GM19193 (cell line): ENCODE results near the gene STAT5B.
A peak's percentile ranks its signal among the peaks of the same experiment; 100 is the strongest.

ENCODE experiments used
- POLR2A ChIP-seq: IDR thresholded peaks from 4 replicates; pipeline ENCODE4 v1.6.1; 2011; ENCODE audit not compliant: insufficient read depth, insufficient read length; ENCODE audit errors: extremely low read depth

Gene STAT5B

DNA sequence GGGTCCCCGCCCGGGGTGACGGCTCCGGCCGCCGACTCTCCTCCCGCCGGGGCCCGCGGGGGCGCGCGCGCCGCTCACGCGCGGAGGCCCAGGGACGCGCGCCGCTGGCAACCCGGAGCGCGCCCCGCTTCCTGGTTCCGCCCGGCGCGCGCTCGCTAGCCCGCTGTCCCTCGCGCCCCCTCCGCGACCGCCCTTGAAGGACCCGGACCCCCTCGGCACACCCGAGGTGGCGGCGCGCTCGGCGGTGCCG is at the start of gene STAT5B:
Gene STAT5B (minus strand): TSS at position 33 of the 250 bp plus-strand sequence. CDS start 44,264 bp downstream, outside the sequence.
- peak; percentile 70 for TF ChIP-seq POLR2A

DNA sequence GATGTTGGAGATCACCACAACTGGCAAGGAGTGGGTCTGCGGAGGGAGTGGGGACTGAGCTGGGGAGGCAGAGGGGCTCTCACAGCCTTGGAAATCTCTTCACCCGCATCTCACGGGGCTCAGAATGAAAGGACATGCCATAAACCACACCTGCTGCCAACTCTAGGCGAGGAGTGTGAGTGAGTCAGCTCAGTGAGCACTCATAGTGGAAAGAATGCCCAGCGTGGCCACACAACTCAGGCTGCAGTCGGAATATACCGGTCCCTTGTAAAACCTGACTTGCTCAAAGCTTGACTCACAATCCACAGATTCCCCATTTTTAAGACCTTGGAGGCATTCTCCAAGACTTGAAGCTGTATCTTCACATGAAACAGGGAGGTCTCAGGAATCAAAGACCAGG is 48.8 kb upstream of the STAT5B start:
- no peak for TF ChIP-seq POLR2A

- no peak for TF ChIP-seq POLR2A
These were observed 47.1 kb upstream of the STAT5B start for GRCh38 chr17:42323268-42323773.

- TF ChIP-seq POLR2A: no peak
These were observed 46.4 kb upstream of the STAT5B start for GRCh38 chr17:42322382-42323267.

- TF ChIP-seq POLR2A: no peak
These were observed 45.4 kb upstream of the STAT5B start for GRCh38 chr17:42321555-42321954.

DNA sequence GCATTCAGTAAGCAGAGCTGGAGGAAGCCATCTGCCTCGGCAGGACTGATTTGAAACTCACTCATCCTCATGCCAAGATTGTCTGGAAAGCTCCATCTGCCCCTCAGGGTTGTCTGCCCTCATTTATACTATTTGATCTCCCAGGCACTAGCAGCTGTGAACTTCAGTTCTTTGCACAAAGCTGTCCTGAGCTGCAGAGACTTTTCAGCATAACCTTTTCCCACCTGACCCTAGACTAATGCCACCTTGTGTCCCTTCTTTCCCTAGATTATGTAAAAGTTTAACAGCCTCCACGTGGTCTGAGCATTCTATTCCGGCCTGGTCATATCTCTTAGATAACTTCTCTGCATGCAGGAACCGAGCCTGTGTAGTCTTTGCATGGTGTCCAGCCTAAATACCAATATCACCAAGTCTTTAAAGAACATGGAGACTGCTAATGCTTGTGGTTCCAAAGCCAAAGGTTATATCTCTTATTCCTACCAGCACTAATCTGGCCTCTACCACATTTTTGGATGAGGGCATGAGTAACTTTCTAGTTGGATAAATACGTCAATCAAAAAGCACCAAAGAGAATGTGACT is 41.2 kb upstream of the STAT5B start:
- no peak for TF ChIP-seq POLR2A

DNA sequence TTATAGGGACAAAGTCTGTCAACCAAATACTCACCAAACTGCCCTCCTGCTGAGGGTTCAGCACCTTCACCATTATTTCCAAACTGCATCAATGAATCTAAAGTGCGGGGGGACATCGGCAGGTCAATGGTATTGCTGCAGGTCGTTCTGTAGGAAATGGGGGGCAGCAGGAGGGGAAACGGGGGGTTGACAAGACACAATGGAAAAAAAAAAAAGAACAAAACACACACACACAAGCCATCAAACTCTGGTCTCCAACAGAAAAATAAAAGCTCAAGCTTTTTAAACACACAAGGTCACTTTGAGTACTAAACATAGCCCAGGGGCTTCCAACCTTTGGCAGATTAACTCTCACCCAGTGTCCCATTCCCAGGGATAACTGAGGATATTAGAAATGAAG is 40.6 kb upstream of the STAT5B start:
- no peak for TF ChIP-seq POLR2A

DNA sequence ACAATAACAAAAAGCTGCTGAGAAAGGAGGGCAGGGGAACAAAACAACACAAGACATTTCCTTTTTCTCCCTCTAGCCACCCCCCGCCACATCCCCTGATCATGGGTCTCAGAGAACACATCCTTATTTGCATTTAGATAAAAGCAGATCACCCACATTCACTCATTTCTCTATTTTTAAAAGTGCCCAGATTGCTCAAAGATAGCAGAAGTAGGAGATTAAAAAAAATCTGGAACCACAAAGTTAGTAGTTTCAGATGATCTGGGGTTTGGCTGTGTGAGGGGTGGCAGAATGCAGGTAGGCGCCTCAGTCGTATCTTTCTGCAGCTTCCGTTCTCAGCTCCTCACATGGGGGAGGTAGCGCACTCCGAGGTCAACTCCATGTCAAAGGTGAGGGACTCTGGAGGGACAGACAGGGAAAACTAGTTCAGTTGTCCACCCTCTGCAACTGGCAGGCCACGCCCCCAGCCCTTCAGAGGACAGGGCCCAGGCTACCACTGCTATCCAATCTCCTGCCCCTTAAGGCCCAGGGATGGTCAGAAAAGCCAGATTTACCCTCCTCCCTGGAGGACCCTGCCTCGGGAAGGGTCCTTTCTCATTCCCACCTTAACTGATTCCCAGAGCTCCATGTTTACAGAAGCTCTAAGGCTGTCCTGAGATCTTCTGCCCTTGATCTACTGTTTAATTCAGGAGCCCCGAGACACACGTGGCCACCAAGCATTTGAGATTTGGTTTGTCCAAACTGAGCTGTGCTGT is 39.4 kb upstream of the STAT5B start:
- no peak for TF ChIP-seq POLR2A

- peak; percentile 22 for TF ChIP-seq POLR2A
These were observed 37.8 kb upstream of the STAT5B start for GRCh38 chr17:42313773-42314566.

GRCh38 chr17:42313389-42313772 is 37.2 kb upstream of the STAT5B start:
- TF ChIP-seq POLR2A: no peak

- TF ChIP-seq POLR2A: no peak
These were observed 36.3 kb upstream of the STAT5B start for GRCh38 chr17:42312285-42313130.

DNA sequence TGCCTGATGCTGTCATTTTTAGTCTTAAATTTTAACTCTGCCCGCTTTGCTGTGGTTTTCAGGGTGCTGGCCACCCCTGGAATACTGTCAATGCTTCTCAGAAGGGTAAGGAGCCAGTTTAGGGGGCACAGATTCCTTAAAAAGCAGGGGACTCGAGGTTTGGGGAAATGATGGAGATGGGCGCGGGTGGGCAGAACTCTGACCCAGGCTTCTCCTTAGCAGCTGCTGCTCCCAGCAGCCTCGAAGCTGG is 35.8 kb upstream of the STAT5B start:
- TF ChIP-seq POLR2A: no peak

DNA sequence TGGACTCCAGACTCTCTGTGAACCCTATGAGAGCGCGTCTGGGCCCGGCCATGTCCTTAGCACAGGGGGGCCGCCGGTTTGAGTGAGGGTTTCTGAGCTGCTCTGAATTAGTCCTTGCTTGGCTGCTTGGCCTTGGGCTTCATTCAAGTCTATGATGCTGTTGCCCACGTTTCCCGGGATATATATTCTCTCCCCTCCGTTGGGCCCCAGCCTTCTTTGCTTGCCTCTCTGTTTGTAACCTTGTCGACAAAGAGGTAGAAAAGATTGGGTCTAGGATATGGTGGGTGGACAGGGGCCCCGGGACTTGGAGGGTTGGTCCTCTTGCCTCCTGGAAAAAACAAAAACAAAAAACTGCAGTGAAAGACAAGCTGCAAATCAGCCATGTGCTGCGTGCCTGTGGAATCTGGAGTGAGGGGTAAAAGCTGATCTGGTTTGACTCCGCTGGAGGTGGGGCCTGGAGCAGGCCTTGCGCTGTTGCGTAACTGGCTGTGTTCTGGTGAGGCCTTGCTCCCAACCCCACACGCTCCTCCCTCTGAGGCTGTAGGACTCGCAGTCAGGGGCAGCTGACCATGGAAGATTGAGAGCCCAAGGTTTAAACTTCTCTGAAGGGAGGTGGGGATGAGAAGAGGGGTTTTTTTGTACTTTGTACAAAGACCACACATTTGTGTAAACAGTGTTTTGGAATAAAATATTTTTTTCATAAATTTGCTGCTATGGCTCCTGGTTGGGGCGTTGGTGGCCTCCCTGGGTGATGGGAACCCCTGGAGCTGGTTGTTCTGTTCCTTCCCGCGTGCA is 35.2 kb upstream of the STAT5B start:
- peak; percentile 31 for TF ChIP-seq POLR2A

DNA sequence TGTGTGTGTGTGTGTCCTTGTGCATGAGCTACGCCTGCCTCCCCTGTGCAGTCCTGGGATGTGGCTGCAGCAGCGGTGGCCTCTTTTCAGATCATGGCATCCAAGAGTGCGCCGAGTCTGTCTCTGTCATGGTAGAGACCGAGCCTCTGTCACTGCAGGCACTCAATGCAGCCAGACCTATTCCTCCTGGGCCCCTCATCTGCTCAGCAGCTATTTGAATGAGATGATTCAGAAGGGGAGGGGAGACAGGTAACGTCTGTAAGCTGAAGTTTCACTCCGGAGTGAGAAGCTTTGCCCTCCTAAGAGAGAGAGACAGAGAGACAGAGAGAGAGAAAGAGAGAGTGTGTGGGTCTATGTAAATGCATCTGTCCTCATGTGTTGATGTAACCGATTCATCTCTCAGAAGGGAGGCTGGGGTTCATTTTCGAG is 34.6 kb upstream of the STAT5B start:
- no peak for TF ChIP-seq POLR2A
